HepG2 (cell line): ENCODE data around the gene DRC7. TPM values are rescaled to one million over a fixed set of nuclear protein-coding genes. Genes with fewer than 3 reads are reported as not detected.

Source experiments
- ARID4A ChIP-seq: sonication (generic); formaldehyde crosslinking; IDR thresholded peaks from 2 replicates; pipeline ENCODE4 v1.5.0; 2020; ENCODE audit warnings: mild to moderate bottlenecking, missing genetic modification reagents, borderline replicate concordance
- ELK4 ChIP-seq: sonication (generic); formaldehyde crosslinking; IDR thresholded peaks from 2 replicates; pipeline ENCODE4 v1.9.0; 2021; ENCODE audit warnings: missing genetic modification reagents, borderline replicate concordance
- GATAD2A ChIP-seq: IDR thresholded peaks from 2 replicates; pipeline ENCODE4 v1.6.1; 2016
- PAF1 ChIP-seq: IDR thresholded peaks from 2 replicates; pipeline ENCODE4 v1.6.1; 2016; ENCODE audit warnings: missing genetic modification reagents, missing compliant biosample characterization
- RNF219 ChIP-seq: sonication (generic); formaldehyde crosslinking; IDR thresholded peaks from 2 replicates; pipeline ENCODE4 v1.5.0; 2020; ENCODE audit warnings: mild to moderate bottlenecking, missing genetic modification reagents
- SNAPC4 ChIP-seq: sonication (generic); formaldehyde crosslinking; IDR thresholded peaks from 2 replicates; pipeline ENCODE4 v1.4.0; 2020; ENCODE audit warnings: mild to moderate bottlenecking, missing genetic modification reagents
- ZFP36L1 ChIP-seq: sonication (generic); formaldehyde crosslinking; IDR thresholded peaks from 2 replicates; pipeline ENCODE4 v1.8.0; 2022; ENCODE audit warnings: mild to moderate bottlenecking, missing genetic modification reagents, moderate library complexity
- ZNF317 ChIP-seq: sonication (generic); formaldehyde crosslinking; IDR thresholded peaks from 2 replicates; pipeline ENCODE4 v1.5.0; 2020; ENCODE audit warnings: mild to moderate bottlenecking, missing genetic modification reagents
- ZNF329 ChIP-seq: sonication (generic); formaldehyde crosslinking; IDR thresholded peaks from 2 replicates; pipeline ENCODE4 v1.9.0; 2021; ENCODE audit warnings: low read depth, mild to moderate bottlenecking, missing genetic modification reagents
- ZNF512B ChIP-seq: sonication (generic); formaldehyde crosslinking; IDR thresholded peaks from 2 replicates; pipeline ENCODE4 v1.5.1; 2020; ENCODE audit warnings: missing genetic modification reagents, mild to moderate bottlenecking, borderline replicate concordance
- ZNF557 ChIP-seq: sonication (generic); formaldehyde crosslinking; IDR thresholded peaks from 2 replicates; pipeline ENCODE4 v1.4.0; 2020; ENCODE audit warnings: missing genetic modification reagents
- ZNF7 ChIP-seq: IDR thresholded peaks from 2 replicates; pipeline ENCODE4 v1.6.1; 2016; ENCODE audit warnings: missing biosample characterization, missing genetic modification reagents
- ZNF850 ChIP-seq: sonication (generic); formaldehyde crosslinking; conservative IDR thresholded peaks from 2 replicates; pipeline ENCODE4 v1.9.0; 2021; ENCODE audit warnings: mild to moderate bottlenecking, missing genetic modification reagents
- polyA plus RNA-seq, 8 experiments: library from polyadenylated mRNA; depleted of rRNA in 3 of 8; stranded (reverse) in 7 of 8; unstranded in 1 of 8; fragments of >200 nt; fragmentation: Illumina TruSeq in 4 of 8; extraction: Trizol in 4 of 8; gene quantifications; 2 replicates each; pipeline versions ENCODE4 v1.2.1 to v1.2.3, GENCODE V29; 2011 to 2016; ENCODE audit warnings: low read depth in 4 of 8, missing spikeins in 1 of 8, mixed read lengths in 1 of 8; ENCODE audit not compliant: insufficient read depth in 1 of 8
- total RNA-seq, 5 experiments: library from RNA; depleted of rRNA; stranded (reverse); fragments of >200 nt; fragmentation: Illumina TruSeq; extraction: Trizol; gene quantifications; 2 replicates each; pipeline ENCODE4 v1.2.3, GENCODE V29; 2016; ENCODE audit warnings: low read depth in 1 of 5

The DRC7 gene
- total and polyA plus RNA-seq, 2 of the 13 experiments (the other 11 are each of a cell fraction or from before 2014, with no cell fraction given): 2.7 to 3.4 TPM

GRCh38 chr16:57735755-57736418, 41.3 kb downstream of the DRC7 start, which contains the start of gene KATNB1 (continued):
- TF ChIP-seq RNF219 (CRISPR knock-in tag) (no peak), ZNF512B (CRISPR knock-in tag) (no peak), PAF1 (no peak), GATAD2A (no peak), ARID4A (peak; percentile 77), ZNF7 (CRISPR knock-in tag) (no peak), ZNF557 (CRISPR knock-in tag) (no peak), ZFP36L1 (CRISPR knock-in tag) (no peak), ZNF317 (no peak), SNAPC4 (CRISPR knock-in tag) (no peak), ELK4 (CRISPR knock-in tag) (no peak), ZNF850 (CRISPR knock-in tag) (no peak), ZNF329 (CRISPR knock-in tag) (no peak)
